IgD-negative memory B cell (primary cell): Measurements from ENCODE around the gene ERVMER34-1. TPM values are rescaled to one million over a fixed set of nuclear protein-coding genes. Genes with fewer than 3 reads are reported as not detected.

Experiments used
- H3K27ac Mint-ChIP-seq, 3 donors: one replicate each; pipeline ENCODE4 v1.8.0; 2020 to 2022; ENCODE audit warnings: mild to moderate bottlenecking in 3 of 3, mixed read lengths in 3 of 3, moderate library complexity in 1 of 3
- H3K27me3 Mint-ChIP-seq: one replicate; pipeline ENCODE4 v1.8.0; 2021; ENCODE audit warnings: mixed read lengths
- H3K36me3 Mint-ChIP-seq: one replicate; pipeline ENCODE4 v1.8.0; 2020; ENCODE audit warnings: mild to moderate bottlenecking, mixed read lengths
- H3K4me1 Mint-ChIP-seq, 3 donors: one replicate each; pipeline ENCODE4 v1.8.0; 2020 to 2022; ENCODE audit warnings: mixed read lengths in 3 of 3, mild to moderate bottlenecking in 1 of 3
- H3K4me3 Mint-ChIP-seq, 4 donors: one replicate each; pipeline ENCODE4 v1.8.0; 2020 to 2022; ENCODE audit warnings: mild to moderate bottlenecking in 4 of 4, mixed read lengths in 4 of 4, moderate library complexity in 3 of 4
- H3K9me3 Mint-ChIP-seq, 3 donors: one replicate each; pipeline ENCODE4 v1.8.0; 2020 to 2021; ENCODE audit warnings: mixed read lengths in 3 of 3, mild to moderate bottlenecking in 1 of 3
- polyA plus RNA-seq: library from polyadenylated mRNA; unstranded; fragments of 300-500 nt; fragmentation: Illumina TruSeq; gene quantifications from one replicate; pipeline ENCODE4 v1.2.3, GENCODE V29; 2021

Gene ERVMER34-1
- polyA plus RNA-seq, 1 donor from 2014 or later: not detected

DNA sequence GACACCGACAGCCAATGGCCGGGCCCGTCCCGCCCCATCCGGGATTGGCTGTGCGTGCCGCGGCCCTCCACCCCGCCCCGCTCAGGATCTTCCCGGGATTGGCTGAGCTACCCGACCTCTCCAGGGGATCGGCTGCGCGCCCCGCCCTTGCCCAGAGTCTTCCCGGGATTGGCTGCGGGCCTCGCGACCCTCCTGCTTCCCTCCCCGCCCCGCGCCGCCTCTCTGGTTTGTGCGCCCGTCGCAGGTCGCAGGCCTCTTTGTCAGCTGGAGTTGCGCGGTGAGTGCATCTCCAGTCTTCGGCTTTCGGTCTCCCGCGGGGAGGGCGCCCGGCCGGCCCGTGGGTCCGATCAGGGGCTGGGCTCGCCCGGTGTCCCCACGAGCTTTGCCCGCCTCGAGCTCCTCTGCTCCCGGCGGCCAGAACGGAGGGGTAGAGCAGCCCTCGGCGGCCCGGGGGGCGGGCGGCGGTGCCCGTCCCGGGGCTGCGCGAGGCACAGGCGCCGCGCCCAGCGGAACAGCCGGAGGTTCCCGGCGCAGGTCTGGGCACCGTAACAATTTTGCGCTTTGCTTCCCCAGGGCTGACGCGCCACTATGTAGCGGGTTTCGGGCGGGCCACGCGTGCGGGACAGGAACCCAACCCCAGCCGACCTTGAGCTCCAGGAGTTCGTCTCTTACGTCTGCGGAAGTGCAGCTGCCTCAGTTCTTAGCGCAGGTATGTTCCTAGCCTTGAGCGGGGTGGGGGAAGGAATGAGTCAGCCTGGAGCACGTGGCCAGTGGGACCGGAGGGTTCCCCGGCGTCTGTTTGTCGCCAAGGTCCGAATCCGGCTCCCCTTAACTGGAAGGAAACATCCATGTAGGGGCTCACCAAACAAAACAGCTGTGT, 38.7 kb downstream of the ERVMER34-1 start:
- H3K27me3 Mint-ChIP-seq: no peaks in the 10 kb centered on the region
- H3K27ac Mint-ChIP-seq: peak overlapping the region; percentile 96 to 98 (median 97)
- H3K36me3 Mint-ChIP-seq: peaks cover 11% of the 10 kb centered on the region
- H3K9me3 Mint-ChIP-seq: peaks cover 0 to 5% (median 5%) of the 10 kb centered on the region in 3 donors
- H3K4me3 Mint-ChIP-seq: peak overlapping the region; percentile 94 to 97 (median 96)
- peaks cover 44 to 74% (median 50%) of the 10 kb centered on the region in 3 donors for H3K4me1 Mint-ChIP-seq

DNA sequence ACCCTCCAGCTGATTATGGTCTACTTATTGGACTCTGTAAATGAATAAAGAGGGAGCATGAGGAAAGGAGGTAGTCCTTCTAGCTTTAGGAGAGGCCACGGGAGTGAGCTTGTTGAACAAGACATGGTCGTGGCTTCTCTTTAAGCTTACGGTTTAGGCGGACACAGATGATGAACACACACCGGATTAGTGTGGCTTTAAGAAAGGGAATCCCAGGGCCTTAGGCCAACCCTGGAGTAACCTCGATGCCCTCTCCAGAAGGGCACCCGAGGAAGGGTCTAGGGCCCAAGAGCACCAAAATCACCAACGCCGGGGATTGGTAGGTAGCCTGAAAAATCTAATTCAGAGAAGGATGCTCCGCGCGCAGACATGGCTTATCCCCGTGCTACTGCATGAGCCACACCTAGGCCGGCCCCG, 39.4 kb downstream of the ERVMER34-1 start:
- Mint-ChIP-seq H3K27me3 (no peaks in the 10 kb centered on the region), H3K36me3 (peaks cover 11% of the 10 kb centered on the region), H3K4me1 (peaks cover 44 to 75% (median 50%) of the 10 kb centered on the region in 3 donors)

DNA sequence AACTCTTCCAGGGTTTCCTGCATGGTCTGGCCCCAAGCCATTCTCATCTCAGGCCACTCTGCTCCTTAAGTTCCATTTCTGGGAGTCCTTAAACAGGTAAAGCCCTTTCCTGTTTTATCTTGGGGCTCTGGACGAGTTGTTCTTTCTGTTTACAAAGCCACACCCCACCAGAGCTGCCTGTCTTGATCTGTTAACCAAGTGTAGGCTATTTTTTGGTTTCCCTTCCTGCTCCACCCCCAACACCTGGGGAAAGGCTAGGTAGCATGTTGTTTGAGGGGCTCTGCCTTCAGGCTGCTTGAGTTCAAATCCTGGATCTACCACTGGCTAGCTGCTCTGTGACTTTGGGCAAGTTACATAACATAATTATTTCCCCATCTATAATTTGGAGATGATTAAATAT, 40.0 kb downstream of the ERVMER34-1 start:
- peak overlapping the region; percentile 94 to 98 (median 96) for H3K27ac Mint-ChIP-seq

More for the DNA sequence above, 39.4 kb downstream of the ERVMER34-1 start:
- Mint-ChIP-seq H3K9me3 (peaks cover 0 to 5% (median 5%) of the 10 kb centered on the region in 3 donors), H3K4me3 (peak overlapping the region; percentile 83 to 96 (median 86)), H3K27ac (peak overlapping the region; percentile 94 to 98 (median 96))

DNA sequence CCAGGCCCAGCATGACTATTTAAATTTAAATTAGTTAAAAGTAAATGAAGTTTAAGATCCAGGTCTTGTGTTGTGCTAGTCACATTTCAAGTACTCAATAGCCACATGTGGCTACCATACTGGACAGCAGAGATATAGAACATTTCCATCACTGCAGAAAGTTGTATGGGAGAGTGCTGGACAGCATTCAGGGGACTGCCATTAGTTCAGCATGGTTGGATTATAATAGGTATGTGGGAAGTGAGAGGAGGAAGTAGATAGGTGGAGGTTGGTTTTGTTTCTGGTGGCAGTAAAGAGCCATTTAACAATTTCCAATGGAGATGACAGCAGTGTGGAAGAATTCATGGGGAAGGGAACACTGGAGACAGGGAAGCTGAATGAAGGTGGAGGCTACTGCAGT, 42.1 kb downstream of the ERVMER34-1 start:
- peak overlapping the region in 3 of 4 donors; percentile 17 to 60 (median 54) for H3K4me3 Mint-ChIP-seq
- peaks cover 0 to 5% (median 5%) of the 10 kb centered on the region in 3 donors for H3K9me3 Mint-ChIP-seq
- H3K4me1 Mint-ChIP-seq: peaks cover 27 to 50% (median 33%) of the 10 kb centered on the region in 3 donors
- H3K27me3 Mint-ChIP-seq: no peaks in the 10 kb centered on the region
- peaks cover 2% of the 10 kb centered on the region for H3K36me3 Mint-ChIP-seq
- H3K27ac Mint-ChIP-seq: peak overlapping the region in 1 of 3 donors; percentile 60

More for the DNA sequence above, 40.0 kb downstream of the ERVMER34-1 start:
- H3K4me3 Mint-ChIP-seq: peak overlapping the region; percentile 83 to 96 (median 86)
- H3K27me3 Mint-ChIP-seq: no peaks in the 10 kb centered on the region
- peaks cover 44 to 71% (median 50%) of the 10 kb centered on the region in 3 donors for H3K4me1 Mint-ChIP-seq
- peaks cover 0 to 5% (median 5%) of the 10 kb centered on the region in 3 donors for H3K9me3 Mint-ChIP-seq
- peaks cover 11% of the 10 kb centered on the region for H3K36me3 Mint-ChIP-seq

DNA sequence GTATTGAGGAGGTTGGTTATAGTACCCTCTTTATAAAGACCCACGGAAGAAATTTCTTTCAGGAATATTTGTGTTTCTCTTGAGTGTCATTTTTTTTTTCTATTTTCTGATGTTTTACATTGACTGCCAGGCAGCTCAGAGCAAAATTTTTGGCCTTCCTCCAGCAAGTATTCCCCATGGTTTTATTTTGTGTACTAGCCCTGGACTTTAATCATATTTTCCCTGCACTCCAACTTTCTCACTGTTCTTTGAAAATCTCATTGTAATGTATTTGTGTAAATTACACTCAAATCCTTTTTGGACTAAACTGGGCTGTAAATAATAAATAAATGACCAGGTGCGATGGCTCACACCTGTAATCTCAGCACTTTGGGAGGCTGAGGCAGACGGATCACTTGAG, 46.6 kb downstream of the ERVMER34-1 start:
- H3K36me3 Mint-ChIP-seq: peaks cover 2% of the 10 kb centered on the region
- H3K9me3 Mint-ChIP-seq: peaks cover 0 to 5% (median 5%) of the 10 kb centered on the region in 3 donors
- H3K27ac Mint-ChIP-seq: no peak overlapping the region
- H3K4me3 Mint-ChIP-seq: peak overlapping the region in 1 of 4 donors; percentile 58
- H3K27me3 Mint-ChIP-seq: no peaks in the 10 kb centered on the region
- H3K4me1 Mint-ChIP-seq: peaks cover 14 to 25% (median 14%) of the 10 kb centered on the region in 3 donors

DNA sequence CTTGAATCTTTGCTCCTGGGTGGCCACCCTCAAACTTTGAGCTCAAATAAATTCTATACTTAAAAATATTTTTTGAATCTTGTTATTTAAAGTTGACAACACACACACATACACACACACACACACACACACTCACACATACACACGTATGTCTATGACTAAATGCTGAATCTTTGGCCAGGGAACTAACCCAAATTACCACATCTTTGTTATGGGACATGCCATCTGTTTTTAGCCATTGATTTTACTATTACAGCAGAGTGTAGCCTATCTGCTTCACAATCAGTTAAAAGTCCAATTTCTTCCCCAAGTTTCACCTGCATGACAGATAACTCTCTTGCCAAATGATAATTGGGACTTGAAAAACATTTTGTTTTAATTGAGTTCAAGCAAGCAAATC, 47.1 kb downstream of the ERVMER34-1 start:
- Mint-ChIP-seq H3K27me3 (no peaks in the 10 kb centered on the region), H3K36me3 (no peaks in the 10 kb centered on the region), H3K4me1 (peaks cover 8 to 20% (median 9%) of the 10 kb centered on the region in 3 donors), H3K27ac (no peak overlapping the region), H3K4me3 (no peak overlapping the region), H3K9me3 (peaks cover 0 to under 1% (median under 1%) of the 10 kb centered on the region in 3 donors)

DNA sequence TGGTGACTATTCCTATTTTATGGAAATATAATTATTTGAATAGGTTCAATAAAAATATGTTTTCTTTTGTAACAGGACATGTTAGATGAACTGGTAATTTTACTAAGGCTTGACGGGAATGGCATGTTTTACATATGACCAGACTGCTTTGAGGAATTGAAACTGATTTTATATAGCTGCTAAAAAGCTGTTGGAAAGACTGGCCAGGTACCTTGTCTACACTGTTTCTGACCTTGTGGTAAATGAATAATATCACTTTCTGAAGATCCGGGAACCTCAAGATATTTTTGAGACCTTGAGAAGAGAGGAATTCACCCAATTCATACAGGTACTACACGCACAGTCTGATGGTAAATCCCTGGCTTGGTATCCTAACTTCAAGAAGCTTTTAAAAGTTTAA, 50.0 kb downstream of the ERVMER34-1 start:
- H3K9me3 Mint-ChIP-seq: no peaks in the 10 kb centered on the region

DNA sequence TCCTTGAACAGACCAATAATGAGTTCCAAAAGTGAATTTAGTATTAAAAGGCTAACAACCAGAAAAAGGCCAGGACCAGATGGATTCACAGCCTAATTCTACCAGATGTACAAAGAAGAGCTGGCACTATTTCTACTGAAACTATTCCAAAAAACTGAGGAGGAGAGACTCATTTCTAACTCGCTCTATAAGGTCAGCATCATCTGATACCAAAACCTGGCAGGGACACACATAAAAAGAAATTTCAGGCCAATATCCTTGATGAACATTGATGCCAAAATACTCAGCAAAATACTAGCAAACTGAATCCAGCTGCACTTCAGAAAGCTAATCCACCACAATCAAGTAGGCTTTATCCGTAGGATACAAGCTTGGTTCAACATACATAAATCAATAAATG, 56.3 kb downstream of the ERVMER34-1 start:
- H3K4me3 Mint-ChIP-seq: no peak overlapping the region
- peaks cover 1% of the 10 kb centered on the region for H3K36me3 Mint-ChIP-seq
- no peak overlapping the region for H3K27ac Mint-ChIP-seq
- H3K27me3 Mint-ChIP-seq: no peaks in the 10 kb centered on the region
- peaks cover 10 to 13% (median 11%) of the 10 kb centered on the region in 3 donors for H3K4me1 Mint-ChIP-seq
- peaks cover 3 to 26% (median 15%) of the 10 kb centered on the region in 3 donors for H3K9me3 Mint-ChIP-seq

More for the DNA sequence above, 50.0 kb downstream of the ERVMER34-1 start:
- Mint-ChIP-seq H3K27ac (no peak overlapping the region), H3K4me1 (peaks cover 14 to 20% (median 19%) of the 10 kb centered on the region in 3 donors), H3K27me3 (no peaks in the 10 kb centered on the region), H3K4me3 (peak overlapping the region in 2 of 4 donors; percentile 28 to 38), H3K36me3 (no peaks in the 10 kb centered on the region)

DNA sequence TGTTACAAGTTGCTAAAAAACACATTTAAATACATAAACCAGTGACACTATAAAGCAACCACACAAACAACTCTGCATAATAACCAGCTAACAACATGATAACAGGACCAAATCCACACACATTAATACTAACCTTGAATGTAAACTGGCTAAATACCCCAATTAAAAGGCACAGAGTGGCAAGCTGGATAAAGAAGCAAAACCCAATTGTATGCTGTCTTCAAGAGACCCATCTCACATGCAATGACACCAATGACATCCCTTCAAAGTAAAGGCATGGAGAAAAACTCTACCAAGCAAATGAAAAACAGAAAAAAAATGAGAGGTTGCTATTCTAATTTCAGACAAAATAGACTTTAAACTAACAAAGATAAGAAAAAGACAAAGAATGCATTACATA, 57.7 kb downstream of the ERVMER34-1 start:
- no peak overlapping the region for H3K27ac Mint-ChIP-seq
- H3K4me1 Mint-ChIP-seq: peaks cover 10 to 13% (median 11%) of the 10 kb centered on the region in 3 donors
- no peaks in the 10 kb centered on the region for H3K27me3 Mint-ChIP-seq
- H3K36me3 Mint-ChIP-seq: peaks cover 1% of the 10 kb centered on the region
- H3K4me3 Mint-ChIP-seq: no peak overlapping the region
- peaks cover 3 to 26% (median 15%) of the 10 kb centered on the region in 3 donors for H3K9me3 Mint-ChIP-seq

Other genes with a start within 250 kb of the ERVMER34-1 start
- gene USP46, start 92.1 kb downstream of the ERVMER34-1 start, polyA plus RNA-seq: 3.5 TPM
- gene RASL11B, start 110.9 kb upstream of the ERVMER34-1 start, polyA plus RNA-seq: 0.13 TPM